Measurements from ENCODE around the gene AHDC1.
"Not testable (repeated sequence)": the region's sequence is repeated elsewhere in the genome, so short reads cannot be mapped to it uniquely, and the experiment has no call there.

Gene AHDC1

DNA sequence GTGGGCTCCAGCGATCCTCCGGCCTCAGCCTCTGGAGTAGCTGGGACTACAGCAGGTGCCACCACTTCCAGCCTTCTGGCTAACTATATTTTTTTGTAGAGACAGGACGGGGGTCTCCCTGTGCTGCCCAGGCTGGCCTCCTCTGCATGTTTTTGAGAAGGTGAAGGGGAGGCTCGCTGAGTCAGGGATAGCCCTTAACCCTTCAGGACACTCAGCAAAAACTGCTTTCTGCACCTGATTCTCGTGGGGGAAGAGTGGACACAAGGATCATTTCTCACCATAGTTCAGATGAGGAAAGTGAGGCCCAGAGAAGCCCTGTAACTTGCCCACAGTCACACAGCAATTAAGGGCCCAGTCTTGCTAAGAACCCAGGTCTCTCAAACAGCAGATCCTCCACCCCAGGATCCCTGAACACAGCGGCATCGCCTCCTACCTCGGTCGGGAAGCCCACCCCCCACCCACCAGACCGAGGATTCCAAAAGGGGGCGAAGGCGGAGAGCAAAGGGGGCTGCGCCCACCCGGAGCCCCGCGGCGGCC is 29.8 kb upstream of the AHDC1 start:
- no peak for DNase-seq

DNA sequence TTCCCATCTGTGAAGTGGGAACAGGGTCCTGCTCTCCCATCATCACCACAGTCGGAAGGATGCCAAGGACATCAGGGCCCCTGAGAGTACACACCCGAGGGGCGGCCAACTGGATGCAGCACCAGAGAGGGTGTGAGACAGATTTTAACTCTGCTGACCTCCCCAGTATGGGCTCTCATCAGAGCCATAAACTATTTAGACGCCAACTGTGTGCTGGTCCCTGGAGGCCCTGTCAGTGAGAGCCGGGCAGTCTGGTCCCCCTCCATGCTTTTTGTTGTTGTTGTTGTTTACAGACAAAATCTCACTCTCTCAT is 29.3 kb upstream of the AHDC1 start:
- DNase-seq = no peak

DNA sequence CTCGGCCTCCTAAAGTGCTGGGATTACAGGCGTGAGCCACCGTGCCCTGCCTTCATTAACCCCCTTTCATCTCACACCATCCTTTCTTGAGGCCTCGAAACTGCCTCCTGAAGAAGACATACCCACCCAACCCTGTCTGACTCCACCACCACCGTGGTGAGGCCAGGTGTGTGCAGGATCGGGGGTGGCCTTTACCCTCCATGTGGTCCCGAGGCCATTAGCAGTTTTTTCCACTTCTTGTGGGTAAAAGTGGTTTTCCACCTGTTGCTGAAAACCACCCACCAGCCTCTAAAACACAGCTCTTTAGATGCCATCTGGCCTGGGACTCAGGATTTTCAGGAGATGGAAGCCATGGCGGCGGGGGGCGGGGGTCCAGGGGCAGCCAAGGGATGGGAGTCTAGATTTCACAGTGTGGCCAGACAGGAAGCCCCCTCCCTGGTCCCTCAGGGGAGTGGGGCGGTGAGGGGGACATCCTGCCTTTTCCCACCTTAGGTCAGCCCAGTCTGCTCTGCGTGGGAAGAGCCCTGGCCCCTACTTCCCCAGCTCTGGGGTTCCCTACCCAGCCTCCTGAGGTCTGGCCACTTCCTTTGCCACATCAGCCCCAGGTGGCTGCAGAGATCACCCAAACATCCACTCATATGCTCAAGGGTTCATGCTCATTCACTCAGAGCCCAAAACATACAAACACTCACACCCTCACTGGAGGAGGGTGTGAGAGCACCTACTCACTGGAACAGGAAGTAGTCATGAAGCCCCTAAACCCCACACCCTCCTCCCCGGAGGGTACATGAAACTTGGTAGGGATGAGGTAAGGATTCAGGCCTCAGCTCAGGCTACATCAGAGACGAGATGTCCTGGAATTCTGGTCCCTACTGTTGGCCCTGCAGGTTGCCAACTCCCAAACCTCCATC is 28.7 kb upstream of the AHDC1 start:
- no peak for DNase-seq

DNA sequence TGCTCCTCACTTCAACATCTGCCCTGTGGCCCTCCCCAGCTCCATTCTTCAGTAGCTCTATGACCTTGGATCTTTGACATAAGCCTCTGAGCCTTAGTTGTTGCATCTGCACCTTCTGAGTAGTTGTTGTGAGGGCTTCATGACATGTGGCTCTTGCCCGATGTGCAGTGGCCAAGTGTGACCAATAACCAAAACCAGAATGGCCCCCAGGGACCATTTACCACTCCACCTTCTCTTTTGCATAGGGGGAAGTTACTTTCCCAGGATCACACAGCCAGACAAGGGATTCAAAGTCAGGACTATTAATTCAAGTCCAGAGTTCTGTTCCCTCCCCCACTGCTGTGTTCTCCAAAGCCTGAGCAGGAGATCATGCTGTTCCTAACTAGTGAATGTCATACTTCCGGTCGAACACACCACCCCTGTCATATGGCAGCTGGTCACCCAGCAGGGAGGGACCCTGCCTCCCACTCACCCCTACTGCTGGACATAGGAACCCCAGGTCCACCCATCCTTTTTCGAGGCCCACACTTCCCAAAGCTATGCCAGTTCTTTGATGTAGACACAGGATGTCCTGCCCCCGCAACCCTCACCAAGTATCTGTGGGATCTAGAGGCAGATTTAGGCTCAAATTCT is 27.0 kb upstream of the AHDC1 start:
- no peak for DNase-seq

DNA sequence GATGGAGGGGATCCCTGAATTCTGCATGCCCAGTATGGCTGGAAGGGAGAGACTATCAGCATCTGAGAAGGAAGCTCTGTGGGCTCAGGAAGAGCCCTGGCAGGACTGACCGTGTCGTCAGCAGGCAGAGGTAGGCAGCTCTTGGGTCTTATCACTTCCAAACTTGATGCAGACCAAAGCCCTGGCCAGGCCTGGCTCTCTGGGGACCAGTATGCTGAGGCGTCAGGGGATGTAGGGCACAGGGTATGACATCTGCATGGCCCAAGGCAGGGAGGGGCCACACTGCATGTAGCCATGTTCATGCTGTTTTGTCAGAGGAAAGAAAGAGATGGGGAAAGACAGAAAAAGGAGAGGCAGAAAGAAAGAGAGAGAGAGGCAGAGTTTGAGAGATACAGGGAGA is 24.8 kb upstream of the AHDC1 start:
- no peak for DNase-seq

DNA sequence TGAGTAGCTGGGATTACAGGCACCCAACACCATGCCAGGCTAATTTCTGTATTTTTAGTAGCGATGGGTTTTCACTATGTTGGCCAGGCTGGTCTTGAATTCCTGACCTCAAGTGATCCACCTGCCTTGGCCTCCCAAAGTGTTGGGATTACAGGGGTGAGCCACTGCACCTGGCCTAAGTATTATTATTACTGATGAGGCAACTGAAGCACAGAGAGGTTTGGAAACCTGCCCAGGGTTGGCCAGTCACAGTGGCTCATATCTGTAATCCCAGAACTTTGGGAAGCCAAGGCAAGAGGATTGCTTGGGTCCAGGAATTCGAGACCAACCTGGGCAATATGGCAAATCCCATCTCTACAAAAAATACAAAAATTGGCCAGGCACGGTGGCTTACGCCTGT is 23.8 kb upstream of the AHDC1 start:
- not testable (repeated sequence) for DNase-seq

DNA sequence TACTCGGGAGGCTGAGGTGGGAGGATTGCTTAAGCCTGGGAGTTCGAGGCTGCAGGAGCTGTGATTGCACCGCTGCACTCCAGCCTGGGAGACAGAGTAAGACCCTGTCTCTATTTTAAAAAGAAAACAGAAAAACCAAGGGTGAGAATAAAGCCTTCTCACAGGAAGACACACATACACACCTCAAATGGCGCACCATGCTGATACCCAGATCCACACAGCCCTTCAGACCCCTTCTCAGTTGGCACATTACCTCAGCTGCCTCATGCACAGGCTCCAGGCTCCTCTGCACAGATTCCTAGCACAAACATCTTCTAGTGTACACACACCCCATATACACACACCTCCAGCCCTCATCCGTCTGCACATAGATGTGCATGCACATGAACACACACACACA is 23.1 kb upstream of the AHDC1 start:
- DNase-seq = no peak

DNA sequence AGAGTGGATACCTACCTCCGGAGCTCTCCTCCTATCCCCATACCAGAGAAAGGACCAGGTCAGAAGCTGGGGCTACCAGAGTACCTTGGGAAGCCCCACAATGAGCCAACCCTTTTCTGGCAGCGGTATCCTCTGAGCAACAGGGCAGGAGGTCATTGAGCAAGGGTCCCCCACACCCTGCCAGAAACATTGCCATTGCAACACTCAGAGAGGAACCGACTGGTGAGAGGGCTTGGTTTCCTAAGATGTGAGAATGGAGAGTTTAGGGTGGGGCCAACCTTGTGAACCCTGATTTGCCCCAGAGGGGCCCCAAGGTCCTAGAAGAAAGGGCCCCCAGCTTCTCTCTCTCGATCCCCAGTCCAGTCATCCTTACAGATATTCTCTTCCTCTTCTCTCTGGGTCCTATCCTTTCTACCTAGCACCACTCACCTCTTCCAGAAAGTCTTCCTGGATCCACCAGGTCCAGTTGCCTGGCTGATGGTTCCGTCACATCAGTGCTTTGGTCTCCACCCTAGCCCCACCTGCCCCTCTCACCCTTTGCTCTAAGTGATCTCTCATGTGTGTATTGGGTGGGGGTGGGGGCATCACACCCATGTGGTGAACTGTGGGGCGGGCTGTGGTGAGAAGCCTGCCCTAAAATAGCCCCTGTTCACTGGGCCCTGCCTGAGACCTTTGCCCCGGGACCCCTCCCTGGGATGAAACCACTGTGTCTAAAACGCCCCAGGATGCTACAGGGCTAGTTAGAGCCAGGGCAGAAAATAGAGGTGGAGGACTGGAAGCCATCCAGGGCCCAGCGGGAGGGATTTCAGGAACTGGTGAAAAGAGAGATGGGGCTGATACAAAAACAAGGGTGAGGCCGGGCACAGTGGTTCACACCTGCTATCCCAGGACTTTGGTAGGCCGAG is 22.3 kb upstream of the AHDC1 start:
- no peak for DNase-seq

DNA sequence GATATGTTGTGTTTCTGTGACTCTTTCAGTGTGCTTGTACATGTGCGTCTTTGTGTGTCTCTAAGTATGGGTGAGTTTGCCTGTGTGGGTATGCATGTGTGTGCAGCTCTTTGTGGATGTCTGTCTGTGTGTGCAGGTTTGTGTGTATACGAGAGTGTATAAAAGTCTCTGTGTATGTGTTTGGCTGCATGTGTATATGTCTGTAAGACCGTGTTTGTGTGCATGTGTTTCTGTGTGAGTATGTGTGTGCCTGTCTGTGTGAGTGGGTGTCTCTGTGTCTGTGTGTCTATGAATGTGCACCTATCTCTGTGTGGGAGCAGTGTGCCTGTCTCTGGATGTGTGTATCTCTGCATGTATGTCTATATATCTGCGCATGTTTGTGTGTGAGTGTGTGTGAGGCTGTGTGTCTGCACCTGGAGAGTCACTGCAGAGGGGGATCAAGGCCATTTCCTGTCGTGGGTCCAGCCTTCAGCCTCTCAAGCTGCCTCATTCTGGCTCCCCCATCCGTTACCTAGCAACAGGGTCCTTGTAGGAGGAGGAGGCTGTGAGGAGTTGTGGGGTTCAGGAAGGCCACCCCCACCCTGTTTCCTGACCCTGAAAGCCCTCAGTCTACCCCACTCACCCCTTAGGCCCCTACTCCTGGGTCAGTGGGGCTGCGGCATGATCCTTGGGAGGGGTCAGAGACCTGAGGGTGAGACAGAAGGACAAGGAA is 20.7 kb upstream of the AHDC1 start:
- DNase-seq = no peak

DNA sequence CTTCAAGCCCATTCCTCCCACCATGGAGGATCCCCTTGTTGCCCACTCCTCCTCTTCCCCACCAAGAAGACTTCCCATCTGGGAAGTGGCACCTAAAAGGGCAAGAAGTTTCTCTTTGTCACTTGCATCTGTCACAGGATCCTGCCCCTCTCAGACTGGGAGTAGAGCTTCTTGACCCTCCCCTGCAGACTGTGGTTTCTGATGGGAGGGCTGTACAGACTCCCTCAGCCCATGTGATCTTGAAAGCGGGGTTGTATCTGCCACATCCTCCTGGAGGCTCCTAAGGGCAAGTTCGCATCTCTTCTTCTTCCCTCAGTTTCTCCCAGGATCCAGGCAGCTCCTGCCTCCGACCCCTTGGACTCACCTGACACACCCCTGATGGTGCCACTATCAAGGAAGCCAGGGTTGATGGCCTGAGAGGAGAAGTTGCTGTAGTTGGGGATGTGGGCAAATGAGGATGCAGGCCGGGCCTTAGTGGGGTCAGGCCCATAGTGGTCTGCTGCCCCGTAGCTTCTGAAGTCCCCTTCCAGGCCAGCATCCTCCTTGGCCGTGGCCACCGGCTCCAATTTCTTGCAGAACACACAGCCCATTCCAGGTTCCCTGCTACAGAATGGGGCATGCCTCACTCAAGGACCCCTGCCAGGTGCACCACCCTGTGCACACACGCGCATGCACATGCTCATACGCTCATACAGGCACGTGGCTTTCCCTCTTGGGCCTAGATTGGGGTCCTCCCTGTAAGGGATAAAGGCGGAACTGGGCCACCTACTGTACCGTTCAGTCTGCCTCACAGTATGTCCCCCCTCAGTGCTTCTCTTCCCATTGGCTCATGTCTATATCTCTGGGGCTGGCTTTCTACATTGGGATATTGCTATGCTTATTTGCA is 19.6 kb upstream of the AHDC1 start:
- DNase-seq = no peak

DNA sequence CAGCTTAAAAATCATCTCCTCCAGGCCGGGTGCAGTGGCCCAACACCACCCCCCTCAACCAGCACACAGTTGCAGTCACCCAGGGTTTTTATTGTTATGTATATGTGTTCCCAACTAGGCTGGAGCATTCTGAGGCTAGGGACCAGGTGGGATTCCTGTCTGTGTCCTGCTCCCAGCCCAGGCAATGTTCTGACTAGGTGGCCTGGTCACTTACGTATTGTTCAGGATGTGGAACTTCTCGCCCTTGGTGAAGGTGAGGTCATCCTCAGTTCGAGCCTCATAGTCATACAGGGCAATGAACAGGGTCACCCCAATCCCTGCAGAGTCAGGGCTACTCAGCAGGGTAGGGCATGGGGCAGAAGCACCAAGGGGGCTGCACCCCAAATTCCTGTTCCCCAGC is 18.9 kb upstream of the AHDC1 start:
- DNase-seq = no peak

DNA sequence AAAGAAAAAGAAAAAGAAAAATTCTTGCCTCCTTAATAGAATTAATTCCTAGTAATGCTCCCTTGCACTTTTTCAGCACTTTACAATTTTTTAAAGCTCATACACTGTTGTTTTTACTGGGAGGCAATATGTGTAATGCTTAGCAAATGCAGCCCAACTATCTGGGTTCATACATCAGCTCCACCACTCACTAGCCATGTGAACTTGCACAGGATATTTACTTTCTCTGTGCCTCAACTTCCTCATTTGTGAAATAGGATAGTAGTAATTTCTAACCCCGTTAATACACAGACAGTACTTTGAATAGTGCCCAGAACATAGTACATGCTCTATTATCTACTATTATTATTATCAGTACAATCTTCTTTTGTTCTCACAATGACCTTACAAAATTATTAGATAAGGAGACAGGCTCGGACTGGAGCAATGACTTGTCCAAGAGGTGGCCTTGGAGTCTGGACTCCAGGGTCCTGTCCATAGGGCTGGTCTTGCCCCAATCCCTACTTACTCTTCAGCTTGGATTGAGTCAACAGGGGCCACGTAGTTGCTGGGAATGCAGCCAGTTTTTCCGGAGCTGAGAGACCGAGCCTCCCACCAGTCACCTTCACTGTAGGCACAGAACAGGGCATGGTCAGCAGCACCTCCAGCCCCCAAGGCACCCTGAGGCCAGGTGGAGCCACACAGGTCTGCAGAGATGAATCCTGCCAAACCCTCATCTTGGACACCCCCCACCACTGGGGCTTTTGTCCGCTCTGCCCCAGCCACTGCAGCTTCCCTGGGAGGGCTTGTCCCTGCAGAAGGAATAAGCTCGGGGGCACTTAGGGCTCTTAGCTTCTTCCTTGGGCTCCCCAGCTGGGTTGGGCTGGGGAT is 17.3 kb upstream of the AHDC1 start:
- no peak for DNase-seq

DNA sequence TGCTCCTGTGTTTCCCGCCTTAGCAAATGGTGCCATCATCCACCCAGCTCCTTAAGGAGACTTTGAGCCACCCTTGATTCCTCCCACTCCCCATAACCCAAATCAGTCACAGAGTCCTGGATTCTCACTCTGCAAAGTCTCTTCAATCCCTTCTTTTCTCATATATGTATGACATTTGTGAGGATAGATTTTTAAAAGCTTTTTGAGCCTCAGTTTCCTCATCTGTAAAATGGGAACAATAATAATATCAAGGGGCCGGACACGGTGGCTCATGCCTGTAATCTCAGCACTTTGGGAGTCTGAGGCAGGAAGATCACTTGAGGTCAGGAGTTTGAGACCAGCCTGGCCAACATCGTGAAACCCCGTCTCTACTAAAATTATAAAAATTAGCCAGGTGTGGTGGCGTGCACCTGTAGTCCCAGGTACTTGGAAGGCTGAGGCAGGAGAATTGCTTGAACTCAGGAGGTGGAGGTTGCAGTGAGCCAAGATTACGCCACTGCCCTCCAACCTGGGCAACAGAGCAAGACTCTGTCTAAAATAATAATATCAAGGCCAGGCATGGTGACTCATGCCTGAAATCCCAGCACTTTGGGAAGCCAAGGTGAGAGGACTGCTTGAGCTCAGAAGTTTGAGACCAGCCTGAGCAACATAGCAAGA is 16.0 kb upstream of the AHDC1 start:
- not testable (repeated sequence) for DNase-seq

DNA sequence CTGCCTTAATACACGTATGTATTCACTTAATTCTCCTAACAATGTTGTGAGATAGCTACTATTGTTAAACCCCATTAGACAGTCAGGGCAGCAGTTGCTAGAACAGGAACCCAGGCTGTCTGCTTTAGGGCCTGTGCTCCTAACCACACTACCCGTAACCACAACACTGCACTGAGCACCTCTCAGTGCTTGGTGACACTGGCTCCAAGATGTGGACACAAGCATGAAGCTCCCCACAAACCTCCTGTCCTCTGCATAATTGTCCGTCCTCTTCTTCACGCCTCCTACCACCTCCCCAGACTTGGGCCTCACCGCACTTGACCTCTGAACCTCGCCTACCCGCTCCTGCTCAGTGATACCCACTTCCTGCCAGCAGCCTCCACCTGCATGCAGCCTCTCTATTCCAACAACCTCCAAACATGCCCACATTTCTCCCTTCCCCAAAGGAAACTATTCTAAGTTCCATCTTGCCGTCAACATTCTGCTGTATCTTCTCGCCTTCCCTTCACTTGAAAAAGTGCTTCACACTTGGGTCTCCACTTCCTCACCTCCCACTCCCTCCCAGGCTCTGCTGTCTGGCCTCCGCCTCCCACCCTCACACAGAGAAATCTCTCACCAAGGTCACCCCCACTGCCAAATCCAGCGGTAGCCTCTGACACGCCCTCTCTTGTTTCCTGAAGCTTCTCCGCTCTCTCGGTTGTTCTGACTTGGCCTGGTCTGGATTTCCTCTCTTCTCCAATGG is 14.6 kb upstream of the AHDC1 start:
- no peak for DNase-seq

DNA sequence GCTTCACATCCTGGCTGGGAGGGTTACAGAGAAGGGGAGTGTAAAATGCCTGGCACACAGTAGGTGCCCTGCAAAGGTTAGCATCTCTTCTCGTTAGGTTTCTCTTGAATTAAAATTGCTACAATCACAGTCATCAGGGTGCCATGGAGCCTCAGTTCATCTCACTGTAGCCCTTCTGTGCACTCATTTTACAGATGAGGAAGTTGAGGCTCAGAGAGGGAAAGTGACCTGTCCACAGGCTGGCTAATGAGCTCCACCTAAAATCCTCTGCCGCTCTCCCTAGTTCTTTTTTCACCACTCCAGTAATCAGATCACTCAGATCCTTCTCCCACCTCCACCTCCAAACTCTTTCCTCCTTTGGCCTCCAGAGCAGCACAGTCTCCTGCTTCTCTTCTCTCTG is 13.5 kb upstream of the AHDC1 start:
- DNase-seq = no peak

DNA sequence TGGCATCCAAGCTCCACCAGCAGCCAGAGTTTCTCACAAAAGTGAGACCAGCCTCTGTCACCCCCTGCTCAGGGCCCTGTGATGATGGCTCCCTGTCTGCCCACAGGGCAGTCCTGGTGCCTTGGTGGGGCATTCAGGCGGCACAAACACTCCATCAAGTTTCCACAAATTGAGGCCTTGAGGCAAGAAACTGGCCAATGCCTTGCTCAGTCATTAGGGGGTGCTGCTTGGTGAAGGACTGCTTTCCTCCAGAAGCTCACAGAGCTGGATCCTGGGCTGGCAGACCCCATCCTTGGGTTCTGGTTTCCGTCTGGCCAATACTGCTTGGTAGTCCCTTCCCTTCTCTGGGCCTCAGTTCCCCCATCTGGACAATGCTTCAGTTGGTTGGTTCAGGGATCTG is 12.5 kb upstream of the AHDC1 start:
- DNase-seq = no peak

DNA sequence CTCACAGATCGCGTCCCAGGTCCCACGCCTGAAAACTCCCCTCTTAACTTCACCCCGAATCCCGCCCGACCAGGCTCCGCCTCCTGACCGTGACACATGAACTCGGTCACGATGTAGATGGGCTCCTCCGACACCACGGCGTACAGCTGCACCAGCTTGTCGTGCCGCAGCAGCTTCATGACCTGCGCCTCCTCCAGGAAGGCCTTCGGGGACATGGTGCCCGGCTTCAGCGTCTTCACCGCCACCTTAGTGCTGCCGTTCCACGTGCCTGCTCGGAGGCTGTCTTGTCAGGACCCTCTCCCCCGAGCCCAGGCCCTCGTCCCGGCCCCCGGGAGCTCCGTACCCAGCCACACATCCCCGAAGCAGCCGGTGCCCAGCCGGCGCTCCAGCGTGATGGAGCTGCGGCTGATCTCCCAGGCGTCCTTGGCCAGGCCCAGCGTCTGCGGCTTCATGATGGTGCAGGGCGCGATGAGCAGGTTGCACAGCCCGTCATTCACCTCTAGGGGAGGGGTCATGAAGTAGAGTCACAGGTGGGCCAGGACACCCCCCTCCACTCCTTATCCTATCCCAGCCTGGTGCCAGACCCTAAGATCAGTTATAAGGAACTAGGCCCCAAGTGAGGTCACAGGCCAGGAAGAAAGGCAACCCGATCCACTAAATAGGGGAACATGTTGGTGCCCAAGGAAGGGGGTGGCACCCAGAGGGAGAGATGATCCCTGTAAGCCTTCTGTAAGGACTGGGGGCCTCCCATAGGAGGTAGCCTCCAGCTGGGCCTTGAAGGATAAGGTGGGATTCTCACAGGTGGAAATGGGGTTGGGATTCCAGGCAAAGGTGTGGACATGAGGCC is 11.6 kb upstream of the AHDC1 start:
- DNase-seq = no peak

DNA sequence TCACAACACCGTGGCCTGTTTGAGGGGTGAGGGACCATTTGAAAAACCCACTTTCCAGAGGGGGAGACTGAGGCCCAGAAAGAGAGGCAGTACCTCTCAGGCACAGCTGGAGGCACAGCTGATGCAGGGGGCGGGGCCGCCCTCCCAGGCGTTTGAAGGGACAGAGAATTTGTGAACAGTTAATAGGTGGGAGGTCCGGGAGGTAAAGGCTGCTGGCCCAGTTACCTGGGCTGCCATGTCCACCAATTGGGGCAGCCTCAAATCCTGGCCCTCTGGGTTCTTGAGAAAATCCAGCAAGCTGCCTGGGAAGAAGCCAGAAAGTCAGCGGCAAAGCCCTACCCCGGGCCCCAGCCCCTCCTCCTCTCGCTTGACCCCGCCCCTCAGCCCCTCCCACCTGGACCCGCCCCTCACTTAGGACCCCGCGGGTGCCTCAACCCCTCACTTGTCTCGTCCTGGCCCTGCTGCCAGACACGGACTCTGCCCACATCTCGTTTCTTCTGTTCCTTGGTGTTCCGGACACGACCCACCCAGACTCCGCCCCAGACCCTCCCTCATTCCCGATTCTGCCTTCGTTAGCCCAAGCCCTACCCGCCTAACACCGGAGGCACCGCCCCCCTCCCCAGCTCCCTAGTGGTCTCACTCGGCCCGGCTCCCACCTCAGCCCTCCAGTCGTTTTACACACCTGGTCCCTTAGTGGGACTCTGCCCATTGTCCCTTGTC is 10.8 kb upstream of the AHDC1 start:
- DNase-seq = no peak
